ENCODE measurements around the gene NNAT. TPM values are rescaled to one million over a fixed set of nuclear protein-coding genes. Genes with fewer than 3 reads are reported as not detected.
"Not testable (repeated sequence)": the region's sequence is repeated elsewhere in the genome, so short reads cannot be mapped to it uniquely, and the experiment has no call there.

The NNAT gene
- total and polyA plus RNA-seq, 2 of the 8 experiments (the other 6 are each of a cell fraction or from before 2014, with no cell fraction given), result 66.8 to 175 TPM

DNA sequence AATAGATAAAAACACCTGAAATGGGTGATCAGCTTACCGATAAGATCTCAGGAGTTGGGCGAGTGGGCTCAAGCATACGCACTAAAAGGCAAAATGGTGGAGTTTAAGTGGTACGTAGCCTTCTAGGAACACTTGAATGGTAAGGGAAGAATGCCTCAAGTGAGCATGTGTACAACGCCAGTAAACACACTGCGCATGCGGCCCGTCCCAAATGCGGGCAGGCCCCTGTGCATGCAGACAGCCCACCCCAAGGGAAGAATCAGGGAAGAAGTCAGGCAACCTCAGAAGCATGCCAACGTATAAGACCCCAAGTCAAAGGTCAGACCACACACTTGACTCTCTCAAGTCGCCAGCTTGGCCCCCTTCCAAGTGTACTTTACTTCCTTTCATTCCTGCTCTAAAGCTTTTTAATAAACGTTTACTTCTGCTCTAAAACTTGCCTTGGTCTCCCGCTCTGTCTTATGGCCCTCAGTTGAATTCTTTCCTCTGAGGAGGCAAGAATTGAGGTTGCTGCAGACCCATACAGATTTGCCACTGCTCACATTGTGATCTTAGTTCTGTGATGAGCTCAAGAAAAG is 33.8 kb downstream of the NNAT start:
- not testable (repeated sequence) for H4K91ac ChIP-seq (replicated peaks; ENCODE audit: insufficient read length, low read length); H4K20me1 ChIP-seq (replicated peaks in 1 of 2; ENCODE audit: control insufficient read depth in 1 of 2, insufficient read depth in 2 of 2, low read length in 2 of 2); H3K79me2 ChIP-seq (ENCODE audit: control insufficient read depth in 1 of 2, insufficient read depth in 2 of 2, low read length in 2 of 2); H3K79me1 ChIP-seq (ENCODE audit: low read depth, low read length); H3K4me1 ChIP-seq (replicated peaks in 1 of 4; ENCODE audit: control insufficient read depth in 3 of 4, insufficient read depth in 4 of 4, low read length in 3 of 4); H3K4ac ChIP-seq (replicated peaks; ENCODE audit: insufficient read length, low read depth, low read length); H2AK5ac ChIP-seq (ENCODE audit: low read depth, low read length); H3K14ac ChIP-seq (ENCODE audit: insufficient read length); H2AFZ ChIP-seq (ENCODE audit: low read length); H3K56ac ChIP-seq (replicated peaks; ENCODE audit: insufficient read length, low read depth, low read length); H4K5ac ChIP-seq (ENCODE audit: insufficient read length, low read depth, low read length); H3K18ac ChIP-seq (ENCODE audit: extremely low read depth, low read length); H3K36me3 ChIP-seq (ENCODE audit: control insufficient read depth in 2 of 4, insufficient read depth in 4 of 4, low read length in 3 of 4); H3K4me2 ChIP-seq (ENCODE audit: insufficient read depth in 1 of 2, low read depth in 2 of 2, low read length in 2 of 2); FAIRE-seq; H3K23me2 ChIP-seq (ENCODE audit: low read depth, low read length); H3K27me3 ChIP-seq (replicated peaks in 1 of 4; ENCODE audit: control insufficient read depth in 3 of 4, extremely low read depth in 1 of 4, insufficient read depth in 3 of 4, low read length in 3 of 4); H2BK12ac ChIP-seq (ENCODE audit: low read depth, low read length); H3K9ac ChIP-seq (replicated peaks in 1 of 4; ENCODE audit: extremely low read depth in 1 of 4, low read depth in 3 of 4, low read length in 3 of 4); H3K4me3 ChIP-seq (ENCODE audit: extremely low read depth in 1 of 4, insufficient read depth in 2 of 4, low read depth in 3 of 4, low read length in 4 of 4); H2BK15ac ChIP-seq (ENCODE audit: low read length); DNase-seq (ENCODE audit: low read depth in 1 of 2, low spot score in 2 of 2); H3K27ac ChIP-seq (ENCODE audit: low read depth, low read length); H2BK120ac ChIP-seq (replicated peaks; ENCODE audit: low read depth, low read length); H2BK5ac ChIP-seq (ENCODE audit: low read depth, low read length); H3K23ac ChIP-seq (ENCODE audit: insufficient read length); H4K8ac ChIP-seq (ENCODE audit: extremely low read depth, insufficient read depth, low read length); H2BK20ac ChIP-seq (ENCODE audit: low read length); H3K9me3 ChIP-seq (ENCODE audit: insufficient read depth in 2 of 2, low read depth in 1 of 2, low read length in 1 of 2)
- CTCF ChIA-PET (ENCODE audit: partially characterized antibody), result interaction anchor here (0.6 to 3.0 kb wide), 6 partner anchors 10 to 235 kb away, joined by 3 to 21 read pairs (median 3); no protein-coding TSS in a partner anchor
- POLR2A ChIA-PET (ENCODE audit: partially characterized antibody), result interaction anchor here (1.0 kb wide), 1 partner anchor 11 kb away, joined by 3 read pairs; no protein-coding TSS in a partner anchor
- 92% methylated on average over 13 of the region's 13 CpGs; no CpG with 5 or more reads in 1 of the 2 experiments for WGBS, 2 experiments (ENCODE audit: extremely low coverage in 1 of 2, insufficient coverage in 1 of 2, insufficient read length in 1 of 2, insufficient replicate concordance in 2 of 2, low coverage in 1 of 2, low lambda C conversion rate in 2 of 2, missing lambda C conversion rate in 1 of 2)
